Body of pancreas (tissue), 4 donors: Measurements from ENCODE around the gene AATF. TPM values are rescaled to one million over a fixed set of nuclear protein-coding genes. Genes with fewer than 3 reads are reported as not detected.

Experiments
- ATAC-seq: fragments of 150-250 bp; one replicate; pipeline ENCODE4 v1.9.1; 2016
- DNase-seq, 4 donors: peaks; one replicate each; pipeline ENCODE4 v3.0.0-alpha.2; 2019
- H3K27ac ChIP-seq, 4 donors: fragments of 200-600 bp; sonication (generic); 1 replicate in 3 of 4; 2 replicates in 1 of 4; pipeline versions ENCODE4 v1.5.1 to v1.6.1; 2016 to 2019; ENCODE audit warnings: mild to moderate bottlenecking in 1 of 4, mixed read lengths in 1 of 4, moderate library complexity in 1 of 4
- H3K27me3 ChIP-seq, 2 donors: fragments of 200-600 bp; sonication (generic); one replicate each; pipeline ENCODE4 v1.6.0; 2016; ENCODE audit warnings: mild to moderate bottlenecking in 1 of 2
- H3K36me3 ChIP-seq, 2 donors: fragments of 200-600 bp; sonication (generic); replicated peaks in 1 of 2; 2 replicates each; pipeline ENCODE4 v1.5.1; 2016; ENCODE audit warnings: low read depth in 2 of 2; ENCODE audit not compliant: insufficient read depth in 1 of 2
- H3K4me1 ChIP-seq: fragments of 200-600 bp; sonication (generic); one replicate; pipeline ENCODE4 v1.6.0; 2016
- H3K4me3 ChIP-seq, 2 donors: fragments of 200-600 bp; sonication (generic); 1 replicate in 1 of 2; 2 replicates in 1 of 2; pipeline ENCODE4 v1.5.1; 2016 to 2019
- H3K9me3 ChIP-seq, 3 donors: fragments of 200-600 bp; sonication (generic); 1 replicate in 2 of 3; 2 replicates in 1 of 3; pipeline ENCODE4 v1.5.1; 2016
- CTCF ChIP-seq, 7 experiments: fragments of 450-650 bp in 4 of 7; fragments of 200-600 bp in 3 of 7; sonication (generic) in 3 of 7; IDR thresholded peaks; one replicate each; pipeline ENCODE4 v1.5.1; 2016 to 2019; ENCODE audit warnings: antibody characterized with exemption in 7 of 7
- POLR2A ChIP-seq, 3 donors: fragments of 450-650 bp; IDR thresholded peaks; one replicate each; pipeline ENCODE4 v1.6.1; 2016; ENCODE audit warnings: antibody characterized with exemption in 3 of 3, mild to moderate bottlenecking in 2 of 3
- WGBS, 2 donors: methylation state at CpG; one replicate each; pipeline ENCODE4 v1.1.5; 2017; 5-methylcytosine and 5-hydroxymethylcytosine counted together
- intact Hi-C: fragments of 100-400 bp; cut with DNase I; formaldehyde crosslinking; loops from one replicate; pipeline ENCODE4 v1.15.1; 2023
- total RNA-seq, 2 donors: library from RNA; depleted of rRNA; stranded (reverse); fragments of >200 nt; gene quantifications; one replicate each; pipeline ENCODE4 v1.1.0, GENCODE V29; 2016

Gene AATF
- total RNA-seq, 2 donors from 2014 or later, result 16.5 to 28.3 TPM

GRCh38 chr17:37079065-37079708 is 130.4 kb downstream of the AATF start:
- Histone ChIP-seq H3K27me3 (no peaks in the 10 kb centered on the region), H3K9me3 (no peaks in the 10 kb centered on the region), H3K4me3 (no peak overlapping the region), H3K4me1 (no peaks in the 10 kb centered on the region), H3K27ac (no peak overlapping the region), H3K36me3 (no peaks in the 10 kb centered on the region)
- WGBS, 2 donors, result 86 to 94% methylated on average over 2 of the region's 2 CpGs
- TF ChIP-seq POLR2A (IDR thresholded peaks at IDR 0.05) (no peak), CTCF (IDR thresholded peaks at IDR 0.05) (no peak)
- ATAC-seq, result no peak
- DNase-seq, result no peak
- intact Hi-C loops, result no loop called here

GRCh38 chr17:37079735-37080134 is 131.0 kb downstream of the AATF start:
- no peak for DNase-seq
- Histone ChIP-seq H3K4me3 (no peak overlapping the region), H3K4me1 (no peaks in the 10 kb centered on the region), H3K27me3 (no peaks in the 10 kb centered on the region), H3K9me3 (no peaks in the 10 kb centered on the region), H3K36me3 (no peaks in the 10 kb centered on the region), H3K27ac (no peak overlapping the region)
- no peak for ATAC-seq
- no peak for TF ChIP-seq CTCF (IDR thresholded peaks at IDR 0.05)
- TF ChIP-seq POLR2A (IDR thresholded peaks at IDR 0.05), result no peak
- intact Hi-C loops, result no loop called here
- WGBS, 2 donors, result 95 to 100% methylated on average over 1 of the region's 1 CpG

GRCh38 chr17:37081287-37081686 is 132.5 kb downstream of the AATF start:
- no peak overlapping the region for H3K27ac ChIP-seq
- no peak overlapping the region for H3K4me3 ChIP-seq
- no peaks in the 10 kb centered on the region for H3K9me3 ChIP-seq
- intact Hi-C loops, result no loop called here
- ATAC-seq (no peak), DNase-seq (no peak)
- H3K27me3 ChIP-seq, result no peaks in the 10 kb centered on the region
- no peaks in the 10 kb centered on the region for H3K36me3 ChIP-seq
- no peaks in the 10 kb centered on the region for H3K4me1 ChIP-seq
- 81 to 87% methylated on average over 5 of the region's 5 CpGs for WGBS, 2 donors
- TF ChIP-seq POLR2A (IDR thresholded peaks at IDR 0.05), result no peak
- no peak for TF ChIP-seq CTCF (IDR thresholded peaks at IDR 0.05)

GRCh38 chr17:37082311-37082860 is 133.6 kb downstream of the AATF start:
- no peak for ATAC-seq
- 79 to 80% methylated on average over 8 of the region's 8 CpGs for WGBS, 2 donors
- intact Hi-C loops, result no loop called here
- no peak for TF ChIP-seq CTCF (IDR thresholded peaks at IDR 0.05)
- TF ChIP-seq POLR2A (IDR thresholded peaks at IDR 0.05), result no peak
- H3K27ac ChIP-seq, result no peak overlapping the region
- H3K9me3 ChIP-seq, result no peaks in the 10 kb centered on the region
- H3K4me3 ChIP-seq, result no peak overlapping the region
- no peaks in the 10 kb centered on the region for H3K27me3 ChIP-seq
- H3K36me3 ChIP-seq, result peaks cover 0 to 5% of the 10 kb centered on the region in 2 donors
- no peaks in the 10 kb centered on the region for H3K4me1 ChIP-seq
- no peak for DNase-seq

- Histone ChIP-seq H3K27me3 (no peaks in the 10 kb centered on the region), H3K4me3 (no peak overlapping the region), H3K36me3 (peaks cover 0 to 5% of the 10 kb centered on the region in 2 donors), H3K27ac (no peak overlapping the region), H3K4me1 (no peaks in the 10 kb centered on the region), H3K9me3 (no peaks in the 10 kb centered on the region)
- DNase-seq, result no peak
- TF ChIP-seq CTCF (IDR thresholded peaks at IDR 0.05) (no peak), POLR2A (IDR thresholded peaks at IDR 0.05) (no peak)
- intact Hi-C loops, result no loop called here
- WGBS, 2 donors, result 83 to 88% methylated on average over 4 of the region's 4 CpGs
- no peak for ATAC-seq
Observed at GRCh38 chr17:37082985-37083384, 134.2 kb downstream of the AATF start.
